ENCODE data around the gene COL6A3.

DNA sequence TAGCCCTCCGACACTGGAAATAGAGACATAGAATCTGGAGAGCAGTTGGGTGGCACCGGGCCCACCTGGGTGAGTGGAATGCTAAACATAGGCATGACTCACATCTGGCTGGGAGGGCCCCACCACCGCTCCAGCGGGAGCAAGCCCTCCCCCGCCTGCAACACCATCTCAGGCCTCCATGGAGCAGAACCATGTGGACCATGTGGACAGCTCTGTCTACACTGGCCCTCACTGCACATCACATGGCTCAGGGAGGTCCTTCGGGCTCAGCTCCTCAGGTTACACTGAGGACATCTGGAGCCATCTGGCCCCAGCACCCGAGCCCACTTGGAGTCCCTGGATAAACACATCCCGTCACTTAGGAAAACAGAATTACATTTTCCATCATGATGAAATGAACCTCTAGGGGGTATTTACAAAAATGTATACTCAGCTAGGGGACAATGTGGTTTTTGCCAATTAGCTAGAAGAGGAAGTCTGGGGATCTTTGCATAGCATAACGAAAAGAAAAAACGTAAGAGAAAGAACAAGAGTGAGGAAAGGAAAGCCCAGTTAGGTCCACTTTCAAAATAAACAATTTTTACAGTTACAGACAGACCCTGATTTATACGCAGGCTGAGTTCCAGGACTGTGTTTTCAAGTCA is 42.4 kb upstream of the COL6A3 start:
- TF ChIP-seq, protein P1, sequence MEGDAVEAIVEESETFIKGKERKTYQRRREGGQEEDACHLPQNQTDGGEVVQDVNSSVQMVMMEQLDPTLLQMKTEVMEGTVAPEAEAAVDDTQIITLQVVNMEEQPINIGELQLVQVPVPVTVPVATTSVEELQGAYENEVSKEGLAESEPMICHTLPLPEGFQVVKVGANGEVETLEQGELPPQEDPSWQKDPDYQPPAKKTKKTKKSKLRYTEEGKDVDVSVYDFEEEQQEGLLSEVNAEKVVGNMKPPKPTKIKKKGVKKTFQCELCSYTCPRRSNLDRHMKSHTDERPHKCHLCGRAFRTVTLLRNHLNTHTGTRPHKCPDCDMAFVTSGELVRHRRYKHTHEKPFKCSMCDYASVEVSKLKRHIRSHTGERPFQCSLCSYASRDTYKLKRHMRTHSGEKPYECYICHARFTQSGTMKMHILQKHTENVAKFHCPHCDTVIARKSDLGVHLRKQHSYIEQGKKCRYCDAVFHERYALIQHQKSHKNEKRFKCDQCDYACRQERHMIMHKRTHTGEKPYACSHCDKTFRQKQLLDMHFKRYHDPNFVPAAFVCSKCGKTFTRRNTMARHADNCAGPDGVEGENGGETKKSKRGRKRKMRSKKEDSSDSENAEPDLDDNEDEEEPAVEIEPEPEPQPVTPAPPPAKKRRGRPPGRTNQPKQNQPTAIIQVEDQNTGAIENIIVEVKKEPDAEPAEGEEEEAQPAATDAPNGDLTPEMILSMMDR (conservative IDR thresholded peaks at IDR 0.05) = no peak
- TF ChIP-seq ZFX (IDR thresholded peaks at IDR 0.05) = no peak
